Measurements from ENCODE around the gene DYNC1H1.

DNA sequence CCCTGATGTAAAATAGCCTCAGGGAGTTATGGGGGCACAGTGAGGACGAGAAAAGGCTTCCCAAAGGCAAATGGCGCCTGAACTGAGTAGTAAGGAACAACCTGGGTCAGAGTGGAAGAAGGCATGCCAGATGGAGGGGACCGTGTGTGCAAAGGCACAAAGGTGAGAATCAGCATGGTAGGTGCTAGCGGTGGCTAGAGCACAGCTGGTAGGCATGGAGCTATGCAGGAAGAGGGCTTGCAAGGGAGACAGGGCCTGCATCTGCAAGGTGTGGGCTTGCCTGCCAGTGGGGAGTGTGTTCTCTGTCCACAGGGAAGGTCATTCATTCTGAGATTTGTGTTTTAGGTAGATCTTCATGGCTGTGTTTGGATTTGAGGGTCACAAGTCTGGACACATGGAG is 141.0 kb downstream of the DYNC1H1 start:
- TF ChIP-seq CTCF (IDR thresholded peaks at IDR 0.05 in 8 of 11, conservative IDR thresholded peaks at IDR 0.05 in 3 of 11) (no peak), POLR2A (IDR thresholded peaks at IDR 0.05) (no peak)

All from spleen (tissue), 7 donors.